MM.1S (cell line): Measurements from ENCODE around the gene RGS6.

ENCODE experiments used
- DNase-seq: peaks from one replicate; pipeline ENCODE4 v3.0.0-alpha.2; 2015
- H2AFZ ChIP-seq: fragments of 300-600 bp; sonication (generic); 2 replicates; pipeline ENCODE4 v1.6.0; 2016; ENCODE audit warnings: antibody characterized with exemption, low read length
- H3F3A ChIP-seq: fragments of 300-600 bp; sonication (generic); 2 replicates; pipeline ENCODE4 v1.6.1; 2016; ENCODE audit warnings: mild to moderate bottlenecking, antibody characterized with exemption, low read length, moderate library complexity, mixed read lengths; ENCODE audit not compliant: insufficient read depth
- H3K27ac ChIP-seq: fragments of 300-600 bp; sonication (generic); 2 replicates; pipeline ENCODE4 v1.5.1; 2016; ENCODE audit warnings: mild to moderate bottlenecking, low read length
- H3K27me3 ChIP-seq: fragments of 300-600 bp; sonication (generic); replicated peaks from 2 replicates; pipeline ENCODE4 v1.6.0; 2016; ENCODE audit warnings: low read length; ENCODE audit not compliant: insufficient read depth
- H3K36me3 ChIP-seq: fragments of 300-600 bp; sonication (generic); replicated peaks from 2 replicates; pipeline ENCODE4 v1.6.1; 2016; ENCODE audit warnings: mild to moderate bottlenecking, low read length, mixed read lengths; ENCODE audit not compliant: insufficient read depth
- H3K4me1 ChIP-seq: fragments of 300-600 bp; sonication (generic); 2 replicates; pipeline ENCODE4 v1.6.1; 2016; ENCODE audit warnings: low read length, mixed read lengths
- H3K4me2 ChIP-seq: fragments of 300-600 bp; sonication (generic); 2 replicates; pipeline ENCODE4 v1.6.0; 2016; ENCODE audit warnings: low read depth, low read length
- H3K4me3 ChIP-seq: fragments of 300-600 bp; sonication (generic); 2 replicates; pipeline ENCODE4 v1.5.1; 2016; ENCODE audit warnings: low read length, mixed read lengths
- H3K79me2 ChIP-seq: fragments of 300-600 bp; sonication (generic); 2 replicates; pipeline ENCODE4 v1.6.1; 2016; ENCODE audit warnings: mixed run types, low read length, mixed read lengths
- H3K9ac ChIP-seq: fragments of 300-600 bp; sonication (generic); 2 replicates; pipeline ENCODE4 v1.6.1; 2016; ENCODE audit warnings: low read length, mixed read lengths
- H3K9me2 ChIP-seq: fragments of 300-600 bp; sonication (generic); replicated peaks from 2 replicates; pipeline ENCODE4 v1.6.1; 2016; ENCODE audit warnings: mild to moderate bottlenecking, low read length, mixed read lengths; ENCODE audit not compliant: insufficient read depth
- H3K9me3 ChIP-seq: fragments of 300-600 bp; sonication (generic); replicated peaks from 2 replicates; pipeline ENCODE4 v1.6.1; 2016; ENCODE audit warnings: mild to moderate bottlenecking, low read length, mixed read lengths; ENCODE audit not compliant: insufficient read depth
- H4K20me1 ChIP-seq: fragments of 300-600 bp; sonication (generic); 2 replicates; pipeline ENCODE4 v1.6.1; 2016; ENCODE audit warnings: mild to moderate bottlenecking, low read length, moderate library complexity, mixed read lengths; ENCODE audit not compliant: insufficient read depth
- CTCF ChIP-seq: fragments of 300-600 bp; sonication (generic); IDR thresholded peaks from 2 replicates; pipeline ENCODE4 v1.5.1; 2016; ENCODE audit warnings: antibody characterized with exemption, low read length, mixed read lengths
- EZH2 ChIP-seq: fragments of 300-600 bp; sonication (generic); optimal IDR thresholded peaks from 2 replicates; pipeline ENCODE3; 2017; ENCODE audit warnings: low read depth, mild to moderate bottlenecking, antibody characterized with exemption, low read length, mixed read lengths
- EZH2phosphoT487 ChIP-seq: fragments of 300-600 bp; sonication (generic); IDR thresholded peaks from 2 replicates; pipeline ENCODE4 v1.6.1; 2018; ENCODE audit warnings: antibody characterized with exemption, low read length

The RGS6 gene

GRCh38 chr14:72292689-72293024, 360.4 kb downstream of the RGS6 start:
- Histone ChIP-seq H3K9me3 (no peaks in the 10 kb centered on the region), H3K4me1 (no peaks in the 10 kb centered on the region), H4K20me1 (no peaks in the 10 kb centered on the region), H2AFZ (no peak overlapping the region), H3K27me3 (no peaks in the 10 kb centered on the region), H3K27ac (no peak overlapping the region), H3K9ac (no peak overlapping the region), H3K36me3 (no peaks in the 10 kb centered on the region), H3K4me3 (no peak overlapping the region), H3K4me2 (no peak overlapping the region), H3K79me2 (no peaks in the 10 kb centered on the region), H3K9me2 (no peaks in the 10 kb centered on the region), H3F3A (no peaks in the 10 kb centered on the region)
- TF ChIP-seq CTCF (no peak), EZH2phosphoT487 (no peak), EZH2 (no peak)
- DNase-seq, result no peak

- Histone ChIP-seq H2AFZ (no peak overlapping the region), H3K36me3 (no peaks in the 10 kb centered on the region), H4K20me1 (no peaks in the 10 kb centered on the region), H3K4me2 (no peak overlapping the region), H3K79me2 (no peaks in the 10 kb centered on the region), H3K9ac (no peak overlapping the region), H3K4me3 (no peak overlapping the region), H3K9me3 (no peaks in the 10 kb centered on the region), H3K4me1 (no peaks in the 10 kb centered on the region), H3K27me3 (no peaks in the 10 kb centered on the region), H3K27ac (no peak overlapping the region), H3K9me2 (no peaks in the 10 kb centered on the region), H3F3A (no peaks in the 10 kb centered on the region)
- DNase-seq, result no peak
- TF ChIP-seq EZH2 (no peak), EZH2phosphoT487 (no peak), CTCF (no peak)
Observed at GRCh38 chr14:72301352-72301751, 369.1 kb downstream of the RGS6 start.

GRCh38 chr14:72303930-72304329, 371.7 kb downstream of the RGS6 start:
- Histone ChIP-seq H4K20me1 (no peaks in the 10 kb centered on the region), H3K4me3 (no peak overlapping the region), H3K27me3 (no peaks in the 10 kb centered on the region), H3K4me1 (no peaks in the 10 kb centered on the region), H3K4me2 (no peak overlapping the region), H3K36me3 (no peaks in the 10 kb centered on the region), H3K79me2 (no peaks in the 10 kb centered on the region), H3K9me2 (no peaks in the 10 kb centered on the region), H2AFZ (no peak overlapping the region), H3F3A (no peaks in the 10 kb centered on the region), H3K9me3 (no peaks in the 10 kb centered on the region), H3K9ac (no peak overlapping the region), H3K27ac (no peak overlapping the region)
- no peak for DNase-seq
- no peak for TF ChIP-seq CTCF
- no peak for TF ChIP-seq EZH2phosphoT487
- no peak for TF ChIP-seq EZH2

GRCh38 chr14:72305561-72305960, 373.3 kb downstream of the RGS6 start:
- Histone ChIP-seq H3K9me3 (no peaks in the 10 kb centered on the region), H3K27me3 (no peaks in the 10 kb centered on the region), H3K4me1 (no peaks in the 10 kb centered on the region), H4K20me1 (no peaks in the 10 kb centered on the region), H3K27ac (no peak overlapping the region), H2AFZ (no peak overlapping the region), H3F3A (no peaks in the 10 kb centered on the region), H3K4me2 (no peak overlapping the region), H3K9ac (no peak overlapping the region), H3K4me3 (no peak overlapping the region), H3K9me2 (no peaks in the 10 kb centered on the region), H3K79me2 (no peaks in the 10 kb centered on the region), H3K36me3 (no peaks in the 10 kb centered on the region)
- DNase-seq, result no peak
- TF ChIP-seq CTCF, result no peak
- TF ChIP-seq EZH2, result no peak
- no peak for TF ChIP-seq EZH2phosphoT487
